Sigmoid colon (tissue), 4 donors: ENCODE results near the gene XCL1.

Experiments
- CTCF ChIP-seq, 4 experiments: fragments of 450-650 bp in 3 of 4; fragments of 200-600 bp in 1 of 4; IDR thresholded peaks; one replicate each; pipeline ENCODE4 v1.5.1; 2016 to 2019; ENCODE audit warnings: antibody characterized with exemption in 4 of 4, mild to moderate bottlenecking in 3 of 4, moderate library complexity in 2 of 4
- EP300 ChIP-seq, 4 donors: sonication (generic); formaldehyde crosslinking; IDR thresholded peaks; one replicate each; pipeline ENCODE4 v1.6.1; 2017; ENCODE audit warnings: antibody characterized with exemption in 4 of 4
- POLR2A ChIP-seq, 2 donors: fragments of 450-650 bp; IDR thresholded peaks; one replicate each; pipeline ENCODE4 v1.6.1; 2016; ENCODE audit warnings: antibody characterized with exemption in 2 of 2, mild to moderate bottlenecking in 2 of 2, moderate library complexity in 2 of 2
- POLR2AphosphoS5 ChIP-seq, 4 donors: sonication (generic); formaldehyde crosslinking; IDR thresholded peaks; one replicate each; pipeline ENCODE4 v1.6.1; 2017; ENCODE audit warnings: antibody characterized with exemption in 4 of 4

- no peak for TF ChIP-seq CTCF (IDR thresholded peaks at IDR 0.05)
- TF ChIP-seq EP300 (IDR thresholded peaks at IDR 0.05): no peak
- no peak for TF ChIP-seq POLR2A (IDR thresholded peaks at IDR 0.05)
- TF ChIP-seq POLR2AphosphoS5 (IDR thresholded peaks at IDR 0.05): no peak
These were observed 49.9 kb downstream of the XCL1 start for GRCh38 chr1:168626326-168626725.
